CD4-positive, alpha-beta T cell (primary cell): Measurements from ENCODE around the gene EIF1AD. TPM values are rescaled to one million over a fixed set of nuclear protein-coding genes. Genes with fewer than 3 reads are reported as not detected.

Source experiments
- ATAC-seq: fragments of 200-7000 bp; cut with Tn5 transposase; one replicate; pipeline ENCODE4 v1.10.0; 2022; ENCODE audit warnings: mild to moderate bottlenecking; ENCODE audit not compliant: poor library complexity
- CTCF ChIA-PET: fragments of 350-600 bp; sonication (Branson Sonifier 250); formaldehyde crosslinking; loops from one replicate; lab custom pipeline; 2021; ENCODE audit warnings: antibody characterized with exemption, inconsistent platforms; lab: Charles Lee
- POLR2A ChIA-PET: fragments of 350-600 bp; sonication (Branson Sonifier 250); formaldehyde crosslinking; loops from one replicate; lab custom pipeline; 2021; ENCODE audit warnings: antibody characterized with exemption, inconsistent platforms; lab: Charles Lee
- DNase-seq, 14 experiments: peaks; one replicate each; pipeline ENCODE4 v3.0.0-alpha.2; 2013 to 2020; ENCODE audit warnings: mixed read lengths in 2 of 14
- H3K27ac ChIP-seq, 2 donors: one replicate each; pipeline versions ENCODE4 v1.5.1 to v1.7.0; 2013; ENCODE audit warnings: low read length in 2 of 2, low read depth in 1 of 2, mild to moderate bottlenecking in 1 of 2
- H3K27me3 ChIP-seq, 2 experiments: 1 replicate in 1 of 2; 2 replicates in 1 of 2; pipeline versions ENCODE4 v1.6.1 to v1.7.0; 2013; ENCODE audit warnings: low read length in 2 of 2, control low read depth in 1 of 2, mild to moderate bottlenecking in 1 of 2, moderate library complexity in 1 of 2; ENCODE audit not compliant: insufficient read depth in 2 of 2, control insufficient read depth in 1 of 2
- H3K36me3 ChIP-seq: one replicate; pipeline ENCODE4 v1.6.1; 2013; ENCODE audit warnings: low read length, control low read depth; ENCODE audit not compliant: insufficient read depth
- H3K4me1 ChIP-seq: one replicate; pipeline ENCODE4 v1.6.1; 2013; ENCODE audit warnings: low read length, control low read depth; ENCODE audit not compliant: insufficient read depth
- H3K4me3 ChIP-seq: one replicate; pipeline ENCODE4 v1.5.1; 2013; ENCODE audit warnings: mild to moderate bottlenecking, low read length, moderate library complexity
- H3K9me3 ChIP-seq, 2 experiments: 1 replicate in 1 of 2; 2 replicates in 1 of 2; pipeline versions ENCODE4 v1.6.1 to v1.7.0; 2013; ENCODE audit warnings: low read length in 2 of 2, mild to moderate bottlenecking in 2 of 2, control low read depth in 1 of 2, moderate library complexity in 1 of 2; ENCODE audit not compliant: control insufficient read depth in 1 of 2, insufficient read depth in 1 of 2
- H3K27ac Mint-ChIP-seq: one replicate; pipeline ENCODE4 v1.8.0; 2020; ENCODE audit warnings: mixed read lengths
- H3K27me3 Mint-ChIP-seq: one replicate; pipeline ENCODE4 v1.8.0; 2021; ENCODE audit warnings: mixed read lengths
- H3K36me3 Mint-ChIP-seq: one replicate; pipeline ENCODE4 v1.8.0; 2021; ENCODE audit warnings: low read depth, mixed read lengths
- H3K4me1 Mint-ChIP-seq: one replicate; pipeline ENCODE4 v1.8.0; 2021; ENCODE audit warnings: low read depth, mixed read lengths
- H3K4me3 Mint-ChIP-seq: one replicate; pipeline ENCODE4 v1.8.0; 2020; ENCODE audit warnings: mild to moderate bottlenecking, mixed read lengths
- H3K9me3 Mint-ChIP-seq: one replicate; pipeline ENCODE4 v1.8.0; 2020; ENCODE audit warnings: mixed read lengths
- CTCF ChIP-seq: fragments of 200-600 bp; IDR thresholded peaks from one replicate; pipeline ENCODE4 v1.8.0; 2022; ENCODE audit warnings: antibody characterized with exemption, mild to moderate bottlenecking
- intact Hi-C, 2 experiments: fragments of 100-400 bp; cut with DNase I in 1 of 2; cut with micrococcal nuclease in 1 of 2; formaldehyde crosslinking; loops; one replicate each; pipeline versions ENCODE4 v1.15.1 to v1.9.0; 2023 to 2025; cut with DNase I, micrococcal nuclease
- total RNA-seq, 174 experiments: library from RNA in 2 of 174; stranded (reverse) in 2 of 174; gene quantifications; one replicate each; pipeline ENCODE4 v1.2.3 and lab custom pipeline; 2021 to 2026

Gene EIF1AD
- total RNA-seq, 2 experiments from 2014 or later: 88.2 to 94.1 TPM

- POLR2A ChIA-PET: interaction anchor here (0.5 to 1.5 kb wide), 6 partner anchors 49 to 580 kb away, joined by 3 to 33 read pairs (median 6); partner anchors contain the start of genes CFL1, MUS81, NEAT1 and SF3B2
- H3K4me3 ChIP-seq: peak overlapping the region; percentile 75
- no peak for ATAC-seq
Observed at GRCh38 chr11:66003291-66003690, 1.3 kb upstream of the EIF1AD start.

GRCh38 chr11:66002648-66003225 lies 780 bp upstream of the EIF1AD start:
- H3K4me1 ChIP-seq: peaks cover 39% of the 10 kb centered on the region
- peak overlapping the region; percentile 94 for H3K4me3 Mint-ChIP-seq
- H3K27ac ChIP-seq: peak overlapping the region; percentile 86 to 96
- H3K36me3 Mint-ChIP-seq: peaks cover 69% of the 10 kb centered on the region
- no peaks in the 10 kb centered on the region for H3K27me3 Mint-ChIP-seq
- H3K36me3 ChIP-seq: peaks cover 51% of the 10 kb centered on the region
- POLR2A ChIA-PET: interaction anchor here (0.5 to 1.5 kb wide), 22 partner anchors 10 to 580 kb away, joined by 3 to 33 read pairs (median 6); partner anchors contain the start of genes CCDC85B, CFL1, KAT5 and MUS81
- no peaks in the 10 kb centered on the region for H3K9me3 Mint-ChIP-seq
- peaks cover 49% of the 10 kb centered on the region for H3K4me1 Mint-ChIP-seq
- DNase-seq (peak in 5 of 14 experiments; percentile 64 to 91 (median 72)), ATAC-seq (peak; percentile 67)
- intact Hi-C loops: loop anchor here (1.0 kb wide), 5 partner anchors 41 to 144 kb away; partner anchors contain the start of genes SART1 (in 2 of the 2), C11orf68 (in 1 of the 2), CFL1 (in 1 of the 2) and DRAP1 (in 1 of the 2)
- no peak for TF ChIP-seq CTCF
- peak overlapping the region; percentile 75 for H3K4me3 ChIP-seq
- H3K27me3 ChIP-seq: no peaks in the 10 kb centered on the region
- no peaks in the 10 kb centered on the region for H3K9me3 ChIP-seq
- CTCF ChIA-PET: interaction anchor here (1.0 to 1.4 kb wide), 8 partner anchors 20 to 290 kb away, joined by 3 to 10 read pairs (median 4); partner anchors contain the start of genes CCDC85B, FIBP, KAT5 and MUS81
- peak overlapping the region; percentile 97 for H3K27ac Mint-ChIP-seq

More at GRCh38 chr11:66003291-66003690, 1.3 kb upstream of the EIF1AD start:
- Mint-ChIP-seq H3K36me3 (peaks cover 64% of the 10 kb centered on the region), H3K27me3 (no peaks in the 10 kb centered on the region), H3K4me1 (peaks cover 44% of the 10 kb centered on the region), H3K9me3 (no peaks in the 10 kb centered on the region), H3K4me3 (peak overlapping the region; percentile 85), H3K27ac (peak overlapping the region; percentile 97)
- H3K27ac ChIP-seq: peak overlapping the region; percentile 51 to 96
- intact Hi-C loops: no loop called here
- H3K36me3 ChIP-seq: peaks cover 46% of the 10 kb centered on the region
- TF ChIP-seq CTCF: no peak
- H3K4me1 ChIP-seq: peaks cover 39% of the 10 kb centered on the region
- CTCF ChIA-PET: interaction anchor here (1.0 to 1.4 kb wide), 4 partner anchors 48 to 291 kb away, joined by 3 to 7 read pairs (median 4); partner anchors contain the start of genes CCDC85B, FIBP and KAT5
- no peaks in the 10 kb centered on the region for H3K27me3 ChIP-seq
- DNase-seq: no peak
- no peaks in the 10 kb centered on the region for H3K9me3 ChIP-seq

- H3K36me3 ChIP-seq: peaks cover 35% of the 10 kb centered on the region
- intact Hi-C loops: no loop called here
- TF ChIP-seq CTCF: no peak
- H3K27me3 ChIP-seq: no peaks in the 10 kb centered on the region
- no peak overlapping the region for H3K27ac ChIP-seq
- Mint-ChIP-seq H3K4me3 (peak overlapping the region; percentile 54), H3K4me1 (peaks cover 42% of the 10 kb centered on the region), H3K9me3 (no peaks in the 10 kb centered on the region), H3K27ac (peak overlapping the region; percentile 13), H3K27me3 (no peaks in the 10 kb centered on the region), H3K36me3 (peaks cover 66% of the 10 kb centered on the region)
- no peaks in the 10 kb centered on the region for H3K9me3 ChIP-seq
- DNase-seq (no peak), ATAC-seq (no peak)
- ChIA-PET CTCF (interaction anchor here (0.6 kb wide), 1 partner anchor 285 kb away, joined by 3 read pairs; no protein-coding TSS in a partner anchor), POLR2A (no interaction called here)
- peaks cover 23% of the 10 kb centered on the region for H3K4me1 ChIP-seq
- no peak overlapping the region for H3K4me3 ChIP-seq
Observed at GRCh38 chr11:65997286-65997685, 4.7 kb downstream of the EIF1AD start.
